Esophagus squamous epithelium (tissue), 4 donors: ENCODE results near the gene CHN2.

Experiments used
- POLR2A ChIP-seq, 4 donors: fragments of 450-650 bp; IDR thresholded peaks; one replicate each; pipeline ENCODE4 v1.6.1; 2017; ENCODE audit warnings: antibody characterized with exemption in 4 of 4, mild to moderate bottlenecking in 4 of 4, moderate library complexity in 3 of 4
- TF ChIP-seq, protein P1 (sequence below), 6 experiments: fragments of 450-650 bp in 4 of 6; fragments of 200-600 bp in 2 of 6; sonication (generic) in 2 of 6; IDR thresholded peaks; one replicate each; pipeline ENCODE4 v1.5.1; 2016 to 2019; ENCODE audit warnings: antibody characterized with exemption in 6 of 6, mild to moderate bottlenecking in 4 of 6, moderate library complexity in 4 of 6

DNA sequence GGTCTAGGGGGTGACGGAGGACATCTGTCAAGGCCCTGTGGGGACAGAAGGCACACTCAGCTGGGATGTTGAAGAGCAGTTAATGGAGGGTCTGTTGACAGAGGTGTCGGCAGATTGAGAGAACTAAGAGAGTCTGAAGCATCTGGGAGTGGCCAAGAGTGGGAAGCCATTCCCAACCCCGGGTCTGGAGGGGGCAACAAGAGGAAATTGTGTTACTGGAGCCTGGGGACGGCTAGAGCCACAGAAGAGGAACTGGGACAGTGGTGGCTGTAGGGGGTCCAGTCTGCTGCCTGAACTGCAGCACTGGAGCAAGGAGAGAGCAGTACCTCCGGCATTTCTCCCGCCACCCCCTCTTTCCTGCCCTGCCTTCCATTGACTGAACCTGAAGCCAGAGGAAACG, 136.6 kb downstream of the CHN2 start:
- no peak for TF ChIP-seq POLR2A (IDR thresholded peaks at IDR 0.05)
- TF ChIP-seq, protein P1, sequence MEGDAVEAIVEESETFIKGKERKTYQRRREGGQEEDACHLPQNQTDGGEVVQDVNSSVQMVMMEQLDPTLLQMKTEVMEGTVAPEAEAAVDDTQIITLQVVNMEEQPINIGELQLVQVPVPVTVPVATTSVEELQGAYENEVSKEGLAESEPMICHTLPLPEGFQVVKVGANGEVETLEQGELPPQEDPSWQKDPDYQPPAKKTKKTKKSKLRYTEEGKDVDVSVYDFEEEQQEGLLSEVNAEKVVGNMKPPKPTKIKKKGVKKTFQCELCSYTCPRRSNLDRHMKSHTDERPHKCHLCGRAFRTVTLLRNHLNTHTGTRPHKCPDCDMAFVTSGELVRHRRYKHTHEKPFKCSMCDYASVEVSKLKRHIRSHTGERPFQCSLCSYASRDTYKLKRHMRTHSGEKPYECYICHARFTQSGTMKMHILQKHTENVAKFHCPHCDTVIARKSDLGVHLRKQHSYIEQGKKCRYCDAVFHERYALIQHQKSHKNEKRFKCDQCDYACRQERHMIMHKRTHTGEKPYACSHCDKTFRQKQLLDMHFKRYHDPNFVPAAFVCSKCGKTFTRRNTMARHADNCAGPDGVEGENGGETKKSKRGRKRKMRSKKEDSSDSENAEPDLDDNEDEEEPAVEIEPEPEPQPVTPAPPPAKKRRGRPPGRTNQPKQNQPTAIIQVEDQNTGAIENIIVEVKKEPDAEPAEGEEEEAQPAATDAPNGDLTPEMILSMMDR (IDR thresholded peaks at IDR 0.05) = no peak
